Activated B cell treated with CpG ODN at 0.5 μM for 24 hours (primary cell): ENCODE data around the gene POU2F2. TPM values are rescaled to one million over a fixed set of nuclear protein-coding genes. Genes with fewer than 3 reads are reported as not detected.
A peak's percentile ranks its signal among the peaks of the same experiment; 100 is the strongest.

Experiments used
- ATAC-seq: fragments of 200-7000 bp; cut with Tn5 transposase; one replicate; pipeline ENCODE4 v1.10.0; 2021; ENCODE audit warnings: low read depth, mild to moderate bottlenecking, moderate library complexity
- CTCF ChIA-PET: fragments of 350-600 bp; sonication (Branson Sonifier 250); formaldehyde crosslinking; loops from one replicate; lab custom pipeline; 2021; ENCODE audit warnings: antibody characterized with exemption; lab: Charles Lee
- POLR2A ChIA-PET: fragments of 350-600 bp; sonication (Branson Sonifier 250); formaldehyde crosslinking; loops from one replicate; lab custom pipeline; 2021; ENCODE audit warnings: antibody characterized with exemption; lab: Charles Lee
- DNase-seq: peaks from one replicate; pipeline ENCODE4 v3.0.0; 2022
- H3K27ac Mint-ChIP-seq: one replicate; pipeline ENCODE4 v1.8.0; 2020; ENCODE audit warnings: mixed read lengths
- H3K27me3 Mint-ChIP-seq: one replicate; pipeline ENCODE4 v1.8.0; 2021; ENCODE audit warnings: mixed read lengths
- H3K36me3 Mint-ChIP-seq: one replicate; pipeline ENCODE4 v1.8.0; 2021; ENCODE audit warnings: low read depth, mixed read lengths
- H3K4me1 Mint-ChIP-seq: one replicate; pipeline ENCODE4 v1.8.0; 2021; ENCODE audit warnings: mixed read lengths
- H3K4me3 Mint-ChIP-seq: one replicate; pipeline ENCODE4 v1.8.0; 2020; ENCODE audit warnings: mild to moderate bottlenecking, mixed read lengths
- H3K9me3 Mint-ChIP-seq: one replicate; pipeline ENCODE4 v1.8.0; 2020; ENCODE audit warnings: mixed read lengths
- intact Hi-C: fragments of 100-400 bp; cut with micrococcal nuclease; formaldehyde crosslinking; loops from one replicate; pipeline ENCODE4 v1.15.1; 2024
- total RNA-seq: library from RNA; stranded (reverse); gene quantifications from 2 replicates; pipeline ENCODE4 v1.2.3, GENCODE V29; 2022
- TF ChIP-seq, protein P1 (sequence below): fragments of 200-600 bp; IDR thresholded peaks from one replicate; pipeline ENCODE4 v1.8.0; 2022; ENCODE audit warnings: antibody characterized with exemption, mild to moderate bottlenecking

Gene POU2F2
- total RNA-seq, 1 donor from 2014 or later = 577 TPM

DNA sequence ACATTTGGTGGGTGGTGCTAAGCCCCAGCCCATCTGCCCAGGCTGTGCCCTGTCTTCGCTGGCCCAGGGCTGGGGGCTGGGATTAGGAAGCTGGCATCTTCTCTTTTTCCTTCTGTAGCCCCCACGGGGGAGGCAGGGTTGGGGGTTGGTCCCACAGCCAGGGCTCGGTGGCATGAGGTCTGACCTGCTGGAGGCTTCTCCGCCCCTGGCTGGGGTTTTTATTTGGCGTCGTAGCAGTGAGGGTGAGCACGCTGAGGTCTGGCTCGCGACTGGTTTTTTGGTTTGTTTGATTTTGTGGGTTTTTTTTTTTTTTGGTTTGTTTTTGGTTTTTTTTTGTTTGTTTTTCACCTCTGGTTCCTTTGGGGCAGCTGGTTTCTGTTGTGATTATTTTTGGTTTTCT is 41.6 kb downstream of the POU2F2 start:
- peaks cover 56% of the 10 kb centered on the region for H3K4me1 Mint-ChIP-seq
- TF ChIP-seq, protein P1, sequence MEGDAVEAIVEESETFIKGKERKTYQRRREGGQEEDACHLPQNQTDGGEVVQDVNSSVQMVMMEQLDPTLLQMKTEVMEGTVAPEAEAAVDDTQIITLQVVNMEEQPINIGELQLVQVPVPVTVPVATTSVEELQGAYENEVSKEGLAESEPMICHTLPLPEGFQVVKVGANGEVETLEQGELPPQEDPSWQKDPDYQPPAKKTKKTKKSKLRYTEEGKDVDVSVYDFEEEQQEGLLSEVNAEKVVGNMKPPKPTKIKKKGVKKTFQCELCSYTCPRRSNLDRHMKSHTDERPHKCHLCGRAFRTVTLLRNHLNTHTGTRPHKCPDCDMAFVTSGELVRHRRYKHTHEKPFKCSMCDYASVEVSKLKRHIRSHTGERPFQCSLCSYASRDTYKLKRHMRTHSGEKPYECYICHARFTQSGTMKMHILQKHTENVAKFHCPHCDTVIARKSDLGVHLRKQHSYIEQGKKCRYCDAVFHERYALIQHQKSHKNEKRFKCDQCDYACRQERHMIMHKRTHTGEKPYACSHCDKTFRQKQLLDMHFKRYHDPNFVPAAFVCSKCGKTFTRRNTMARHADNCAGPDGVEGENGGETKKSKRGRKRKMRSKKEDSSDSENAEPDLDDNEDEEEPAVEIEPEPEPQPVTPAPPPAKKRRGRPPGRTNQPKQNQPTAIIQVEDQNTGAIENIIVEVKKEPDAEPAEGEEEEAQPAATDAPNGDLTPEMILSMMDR = no peak
- intact Hi-C loops = no loop called here
- no peaks in the 10 kb centered on the region for H3K27me3 Mint-ChIP-seq
- no peaks in the 10 kb centered on the region for H3K9me3 Mint-ChIP-seq
- ATAC-seq (no peak), DNase-seq (no peak)
- ChIA-PET CTCF (no interaction called here), POLR2A (interaction anchor here (0.6 to 2.1 kb wide), 8 partner anchors 9 to 310 kb away, joined by 3 to 7 read pairs (median 4); partner anchors contain the start of gene ZNF574)
- peak overlapping the region; percentile 82 for H3K27ac Mint-ChIP-seq
- no peak overlapping the region for H3K4me3 Mint-ChIP-seq
- H3K36me3 Mint-ChIP-seq = peaks cover 55% of the 10 kb centered on the region

DNA sequence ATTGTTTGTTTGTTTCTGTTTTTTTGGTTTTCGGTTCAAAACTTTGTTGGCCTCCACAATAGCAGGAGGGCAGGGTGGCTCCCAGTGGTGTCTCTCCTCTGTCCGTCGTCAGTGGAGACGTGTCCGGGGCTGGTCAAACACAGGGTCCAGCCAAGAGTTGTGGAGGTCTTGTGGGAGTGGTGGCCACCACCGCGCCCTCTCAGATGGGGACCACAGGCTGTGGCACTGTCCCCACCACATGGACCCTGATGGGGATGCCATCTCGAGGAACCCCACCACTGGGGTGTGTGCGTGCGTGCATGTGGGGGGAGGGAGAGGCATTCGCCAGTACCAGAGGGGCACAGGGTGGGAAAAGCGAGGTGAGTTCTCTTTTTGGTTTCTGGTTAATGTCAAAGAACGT is 42.5 kb downstream of the POU2F2 start:
- ChIA-PET POLR2A (interaction anchor here (1.1 to 2.1 kb wide), 5 partner anchors 8 to 109 kb away, joined by 3 to 6 read pairs (median 4); partner anchors contain the start of gene ZNF574), CTCF (no interaction called here)
- TF ChIP-seq, protein P1 = no peak
- H3K36me3 Mint-ChIP-seq = peaks cover 48% of the 10 kb centered on the region
- H3K27me3 Mint-ChIP-seq = no peaks in the 10 kb centered on the region
- no peaks in the 10 kb centered on the region for H3K9me3 Mint-ChIP-seq
- DNase-seq (no peak), ATAC-seq (no peak)
- peaks cover 58% of the 10 kb centered on the region for H3K4me1 Mint-ChIP-seq
- peak overlapping the region; percentile 4 for H3K4me3 Mint-ChIP-seq
- intact Hi-C loops = no loop called here
- peak overlapping the region; percentile 82 for H3K27ac Mint-ChIP-seq

DNA sequence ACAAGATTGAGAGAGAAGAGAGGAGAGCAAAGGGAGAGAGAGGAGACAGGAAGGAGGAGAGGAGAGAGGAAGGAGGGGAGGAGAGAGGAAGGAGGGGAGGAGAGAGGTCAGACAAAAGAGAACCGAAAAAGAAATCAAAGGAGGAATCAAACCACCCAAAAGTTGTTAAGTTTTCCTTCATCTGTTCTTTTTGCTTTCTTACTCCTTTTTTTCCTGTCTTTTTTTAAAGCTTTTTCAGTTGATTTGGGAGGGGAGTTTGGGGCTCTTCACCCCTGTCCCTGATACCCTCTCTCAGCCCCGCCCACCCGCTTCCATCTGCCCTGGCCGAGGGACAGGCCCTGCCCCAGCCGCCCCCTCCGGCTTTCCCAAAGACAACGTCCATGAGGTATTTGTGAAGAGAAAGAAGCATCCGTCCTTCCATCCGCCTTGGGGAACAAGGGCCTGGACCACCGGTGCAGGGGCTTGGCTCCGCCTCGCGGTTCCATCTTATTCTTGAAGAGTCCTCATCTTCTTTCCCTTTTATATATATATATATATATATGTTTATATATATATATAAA is 43.0 kb downstream of the POU2F2 start:
- Mint-ChIP-seq H3K36me3 (peaks cover 43% of the 10 kb centered on the region), H3K9me3 (no peaks in the 10 kb centered on the region), H3K4me1 (peaks cover 58% of the 10 kb centered on the region), H3K27ac (peak overlapping the region; percentile 65), H3K4me3 (peak overlapping the region; percentile 11), H3K27me3 (no peaks in the 10 kb centered on the region)
- ChIA-PET CTCF (no interaction called here), POLR2A (interaction anchor here (2.1 kb wide), 1 partner anchor 14 kb away, joined by 5 read pairs; the partner anchor contains the start of gene ZNF574)
- intact Hi-C loops = no loop called here
- TF ChIP-seq, protein P1 = no peak
- DNase-seq = no peak
- ATAC-seq = no peak

DNA sequence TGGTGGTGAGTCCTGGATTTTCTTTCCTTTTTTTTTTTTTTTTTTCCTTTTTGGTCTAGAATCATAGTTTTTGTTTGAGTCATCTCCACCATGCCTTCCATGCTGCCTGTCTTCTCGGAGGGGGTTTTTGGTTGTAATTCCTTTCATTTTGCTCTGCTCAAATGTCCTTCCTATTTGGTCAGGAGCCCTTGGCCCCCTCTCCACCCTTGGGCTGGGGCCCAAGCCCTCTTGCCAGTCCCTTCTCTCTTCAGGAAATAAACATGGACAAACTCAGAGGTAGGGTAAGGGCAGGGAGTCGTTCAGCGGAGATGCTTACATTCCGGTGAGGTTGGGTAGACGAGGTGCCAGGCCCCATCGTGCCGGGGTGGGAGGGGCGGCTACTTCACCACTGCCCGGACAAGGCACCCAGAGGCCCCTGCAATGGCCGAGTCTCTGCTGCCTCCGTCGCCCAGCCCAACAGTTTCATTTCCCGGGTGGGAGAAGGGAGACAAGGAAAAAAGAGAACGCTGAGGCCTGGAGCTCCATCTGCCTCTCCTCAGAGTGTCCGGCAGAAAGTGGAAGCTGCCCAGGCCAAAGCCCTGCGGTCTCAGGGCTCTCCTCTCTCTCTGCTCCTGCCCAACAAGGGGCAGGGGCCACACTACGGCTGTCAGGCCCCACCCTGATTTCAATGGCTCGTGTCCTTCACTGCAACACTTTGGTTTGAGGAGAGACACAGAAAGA is 43.6 kb downstream of the POU2F2 start:
- DNase-seq (no peak), ATAC-seq (no peak)
- Mint-ChIP-seq H3K27me3 (no peaks in the 10 kb centered on the region), H3K27ac (peak overlapping the region; percentile 79), H3K4me1 (peaks cover 57% of the 10 kb centered on the region), H3K9me3 (no peaks in the 10 kb centered on the region), H3K4me3 (peak overlapping the region; percentile 11), H3K36me3 (peaks cover 40% of the 10 kb centered on the region)
- ChIA-PET POLR2A (interaction anchor here (0.6 to 2.1 kb wide), 6 partner anchors 10 to 151 kb away, joined by 3 to 21 read pairs (median 4); partner anchors contain the start of gene ZNF574), CTCF (no interaction called here)
- intact Hi-C loops = no loop called here
- TF ChIP-seq, protein P1 = no peak
